ENCODE results near the gene WWOX.
"Not testable (repeated sequence)": the region's sequence is repeated elsewhere in the genome, so short reads cannot be mapped to it uniquely, and the experiment has no call there.

DNA sequence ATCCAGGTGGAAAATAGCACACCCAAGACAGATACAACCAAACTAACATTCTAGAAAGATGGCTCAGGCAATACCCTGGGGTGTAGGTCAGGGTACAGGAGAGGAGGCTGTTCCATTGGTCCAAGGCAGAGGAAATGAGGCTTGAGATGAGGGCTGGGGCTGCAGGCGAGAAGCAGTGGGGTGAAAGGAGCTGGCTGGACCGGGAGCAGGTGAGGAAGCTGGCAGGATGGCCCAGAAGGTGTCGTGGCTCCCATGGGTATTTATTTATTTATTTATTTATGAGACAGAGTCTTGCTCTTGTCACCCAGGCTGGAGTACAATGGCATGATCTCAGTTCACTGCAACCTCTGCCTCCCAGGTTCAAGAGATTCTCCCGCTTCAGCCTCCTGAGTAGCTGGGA lies 1161.4 kb downstream of the WWOX start:
- TF ChIP-seq, protein P1, sequence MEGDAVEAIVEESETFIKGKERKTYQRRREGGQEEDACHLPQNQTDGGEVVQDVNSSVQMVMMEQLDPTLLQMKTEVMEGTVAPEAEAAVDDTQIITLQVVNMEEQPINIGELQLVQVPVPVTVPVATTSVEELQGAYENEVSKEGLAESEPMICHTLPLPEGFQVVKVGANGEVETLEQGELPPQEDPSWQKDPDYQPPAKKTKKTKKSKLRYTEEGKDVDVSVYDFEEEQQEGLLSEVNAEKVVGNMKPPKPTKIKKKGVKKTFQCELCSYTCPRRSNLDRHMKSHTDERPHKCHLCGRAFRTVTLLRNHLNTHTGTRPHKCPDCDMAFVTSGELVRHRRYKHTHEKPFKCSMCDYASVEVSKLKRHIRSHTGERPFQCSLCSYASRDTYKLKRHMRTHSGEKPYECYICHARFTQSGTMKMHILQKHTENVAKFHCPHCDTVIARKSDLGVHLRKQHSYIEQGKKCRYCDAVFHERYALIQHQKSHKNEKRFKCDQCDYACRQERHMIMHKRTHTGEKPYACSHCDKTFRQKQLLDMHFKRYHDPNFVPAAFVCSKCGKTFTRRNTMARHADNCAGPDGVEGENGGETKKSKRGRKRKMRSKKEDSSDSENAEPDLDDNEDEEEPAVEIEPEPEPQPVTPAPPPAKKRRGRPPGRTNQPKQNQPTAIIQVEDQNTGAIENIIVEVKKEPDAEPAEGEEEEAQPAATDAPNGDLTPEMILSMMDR (IDR thresholded peaks at IDR 0.05), result not testable (repeated sequence)
- not testable (repeated sequence) for TF ChIP-seq EZH2 (IDR thresholded peaks at IDR 0.05; ENCODE audit: borderline replicate concordance, insufficient read depth, low read depth, low read length, poor library complexity, severe bottlenecking)
